ENCODE measurements around the gene SELENOH.
A peak's percentile ranks its signal among the peaks of the same experiment; 100 is the strongest.
"Not testable (repeated sequence)": the region's sequence is repeated elsewhere in the genome, so short reads cannot be mapped to it uniquely, and the experiment has no call there.

Gene SELENOH

DNA sequence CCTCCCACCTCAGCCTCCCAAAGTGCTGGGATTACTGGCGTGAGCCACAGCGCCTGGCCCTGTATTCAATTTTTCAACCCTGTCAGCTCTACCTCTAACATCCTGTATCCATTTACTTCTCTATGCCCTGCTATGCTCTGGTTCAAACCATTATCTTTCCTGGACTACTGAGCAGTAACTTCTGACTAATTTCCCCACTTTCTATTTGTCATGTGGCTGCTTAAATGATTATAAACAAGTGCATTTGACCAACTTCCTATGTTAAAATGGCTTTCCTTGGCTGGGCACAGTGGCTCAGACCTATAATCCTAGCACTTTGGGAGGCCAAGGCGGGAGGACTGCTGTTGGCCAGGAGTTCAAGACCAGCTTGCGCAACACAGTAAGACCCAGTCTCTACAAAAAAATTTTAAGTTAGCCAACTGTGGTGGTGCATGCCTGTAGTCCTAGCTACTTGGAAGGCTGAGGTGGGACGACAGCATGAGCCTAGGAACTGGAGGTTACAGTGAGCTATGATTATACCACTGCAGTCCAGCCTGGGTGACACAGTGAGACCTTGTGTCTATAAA lies 31.4 kb upstream of the SELENOH start:
- no peak for TF ChIP-seq CTCF (IDR thresholded peaks at IDR 0.05; ENCODE audit: extremely low read depth, missing control alignments)
- no peak for DNase-seq (ENCODE audit: low spot score)

- no peak for TF ChIP-seq CTCF (IDR thresholded peaks at IDR 0.05; ENCODE audit: extremely low read depth, missing control alignments)
- DNase-seq (ENCODE audit: low spot score), result peak; percentile 81
Observed at GRCh38 chr11:57711414-57712255, 29.7 kb upstream of the SELENOH start, which contains the start of gene MED19. TSS of gene MED19 (minus strand) at chr11:57712215. CDS start at chr11:57712179, 36 bp downstream.

DNA sequence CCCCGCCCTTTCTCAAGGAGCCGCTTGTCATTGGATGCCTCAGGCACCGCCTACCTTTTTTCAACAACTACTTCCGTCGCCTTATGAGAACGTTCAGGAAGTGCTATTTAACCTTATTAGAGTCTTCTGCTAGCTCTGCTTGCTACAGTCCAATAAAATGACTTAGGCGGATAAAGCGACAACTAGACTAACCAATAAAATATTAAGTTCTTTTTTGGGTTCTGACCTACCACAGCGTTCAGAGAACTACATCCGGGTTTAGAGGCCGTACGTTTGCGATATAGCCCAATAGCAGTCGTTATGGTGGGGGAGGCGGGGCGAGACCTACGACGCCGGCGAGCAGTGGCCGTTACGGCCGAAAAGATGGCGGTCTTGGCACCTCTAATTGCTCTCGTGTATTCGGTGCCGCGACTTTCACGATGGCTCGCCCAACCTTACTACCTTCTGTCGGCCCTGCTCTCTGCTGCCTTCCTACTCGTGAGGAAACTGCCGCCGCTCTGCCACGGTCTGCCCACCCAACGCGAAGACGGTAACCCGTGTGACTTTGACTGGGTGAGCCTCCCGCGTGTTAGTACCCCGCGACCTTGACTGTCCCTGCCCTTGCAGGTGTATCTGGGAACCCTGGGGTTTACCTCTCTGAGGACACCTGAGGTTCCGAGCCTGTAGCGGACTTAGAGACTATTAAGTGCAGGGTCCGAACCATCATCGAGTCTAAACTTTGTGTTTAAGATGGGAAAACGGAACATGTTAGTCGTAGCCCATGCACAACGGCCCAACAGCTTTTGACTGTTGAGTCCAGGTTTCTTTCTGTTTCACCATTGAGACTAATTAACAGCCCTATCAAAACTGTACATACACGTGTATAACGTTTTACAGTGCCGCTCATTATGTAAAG lies 28.8 kb upstream of the SELENOH start, which contains the start of gene TMX2:
Gene TMX2, plus strand, starts transcription at position 338 of the 895 bp plus-strand sequence. Its CDS starts 26 bp downstream, at position 364.
- no peak for TF ChIP-seq CTCF (IDR thresholded peaks at IDR 0.05; ENCODE audit: extremely low read depth, missing control alignments)
- DNase-seq (ENCODE audit: low spot score), result peak; percentile 93

- no peak for TF ChIP-seq CTCF (IDR thresholded peaks at IDR 0.05; ENCODE audit: extremely low read depth, missing control alignments)
- DNase-seq (ENCODE audit: low spot score), result no peak
Observed at GRCh38 chr11:57713835-57714234, 27.5 kb upstream of the SELENOH start.

GRCh38 chr11:57716726-57717125 lies 24.6 kb upstream of the SELENOH start:
- not testable (repeated sequence) for DNase-seq (ENCODE audit: low spot score)

GRCh38 chr11:57727185-57727584 lies 14.1 kb upstream of the SELENOH start:
- TF ChIP-seq CTCF (IDR thresholded peaks at IDR 0.05; ENCODE audit: extremely low read depth, missing control alignments), result no peak

DNA sequence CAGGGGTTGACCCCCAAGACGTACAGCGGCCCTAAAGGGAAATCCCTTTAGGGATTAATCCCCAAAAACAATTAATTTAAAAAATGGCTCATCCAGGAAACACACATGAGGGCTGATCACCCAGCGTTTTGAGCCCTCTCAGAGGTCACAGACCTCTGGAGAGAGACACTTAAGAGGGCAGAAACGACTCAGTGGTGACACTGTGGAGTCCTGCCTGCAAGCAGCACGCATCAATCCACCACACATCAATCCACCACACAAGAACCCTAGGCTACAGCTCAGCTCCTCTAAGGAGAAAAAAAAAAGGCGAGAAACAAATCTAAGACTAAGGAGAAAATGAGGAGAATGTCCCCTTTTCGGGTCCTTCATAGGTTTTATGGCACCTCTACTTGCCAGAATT lies 12.5 kb upstream of the SELENOH start:
- no peak for TF ChIP-seq CTCF (IDR thresholded peaks at IDR 0.05; ENCODE audit: extremely low read depth, missing control alignments)
- DNase-seq (ENCODE audit: low spot score), result no peak

More at GRCh38 chr11:57727185-57727584, 14.1 kb upstream of the SELENOH start:
- DNase-seq (ENCODE audit: low spot score), result no peak

Measured in GM20000 (cell line).